ENCODE measurements around the gene ODAD4. TPM values are rescaled to one million over a fixed set of nuclear protein-coding genes. Genes with fewer than 3 reads are reported as not detected.

Gene ODAD4
- total RNA-seq, 6 experiments from 2014 or later: 0.74 to 1.8 (median 0.97) TPM

GRCh38 chr17:41918314-41919164, 11.9 kb upstream of the ODAD4 start, which contains the start of gene ACLY:
ACLY (minus strand) TSS chr17:41918951; CDS start chr17:41913873, 5,078 bp downstream.
- peaks cover 3% of the 10 kb centered on the region for H3K27me3 Mint-ChIP-seq (ENCODE audit: insufficient read depth)
- H3K4me1 Mint-ChIP-seq (ENCODE audit: low read depth): peaks cover 47% of the 10 kb centered on the region
- H3K9me3 Mint-ChIP-seq: no peaks in the 10 kb centered on the region

DNA sequence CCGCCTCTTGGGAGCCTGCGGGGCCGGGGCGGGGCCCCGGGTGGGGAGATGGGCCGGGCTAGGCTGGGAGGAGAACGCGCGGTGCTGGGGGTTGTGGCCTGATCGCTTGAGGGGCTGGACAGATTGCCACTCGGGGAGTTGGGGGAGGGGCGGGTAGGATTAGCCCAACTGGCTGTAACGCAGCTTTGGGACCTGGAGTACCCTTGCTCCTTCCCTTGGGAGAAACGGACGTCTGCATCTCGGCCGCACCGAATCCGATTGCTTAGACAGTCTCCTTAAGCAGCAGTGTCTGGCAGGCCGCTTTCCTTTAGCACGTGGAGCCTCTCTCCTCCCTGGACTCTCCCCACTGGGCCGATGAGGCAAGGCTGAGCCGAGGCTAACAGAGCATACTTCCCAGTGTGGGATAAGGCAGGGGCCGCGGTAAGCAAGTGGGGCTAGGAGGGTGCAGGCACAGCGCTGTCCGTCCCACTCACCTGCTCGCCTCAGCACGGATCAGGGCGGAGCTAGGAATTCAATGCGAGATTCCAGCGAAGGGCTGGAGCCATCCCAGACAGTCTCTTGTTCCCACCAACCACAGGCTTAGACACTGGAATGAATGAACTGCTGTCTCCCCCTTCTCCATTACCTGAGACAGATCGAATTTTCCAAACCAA, 11.1 kb upstream of the ODAD4 start:
- no peak for TF ChIP-seq CTCF (IDR thresholded peaks at IDR 0.05)
- no peak for DNase-seq
- Mint-ChIP-seq H3K27me3 (ENCODE audit: insufficient read depth) (peaks cover 3% of the 10 kb centered on the region), H3K4me1 (ENCODE audit: low read depth) (peaks cover 40% of the 10 kb centered on the region), H3K9me3 (no peaks in the 10 kb centered on the region), H3K36me3 (ENCODE audit: low read depth) (peaks cover 22% of the 10 kb centered on the region), H3K27ac (peak overlapping the region; percentile 69), H3K4me3 (peak overlapping the region; percentile 97)

More at GRCh38 chr17:41918314-41919164, 11.9 kb upstream of the ODAD4 start, which contains the start of gene ACLY:
- peak within 1 kb of the TSS; percentile 97 for H3K4me3 Mint-ChIP-seq
- peak; percentile 95 for DNase-seq
- peak within 1 kb of the TSS; percentile 88 for H3K27ac Mint-ChIP-seq
- no peak for TF ChIP-seq CTCF (IDR thresholded peaks at IDR 0.05)
- H3K36me3 Mint-ChIP-seq (ENCODE audit: low read depth): peaks cover 22% of the 10 kb centered on the region

DNA sequence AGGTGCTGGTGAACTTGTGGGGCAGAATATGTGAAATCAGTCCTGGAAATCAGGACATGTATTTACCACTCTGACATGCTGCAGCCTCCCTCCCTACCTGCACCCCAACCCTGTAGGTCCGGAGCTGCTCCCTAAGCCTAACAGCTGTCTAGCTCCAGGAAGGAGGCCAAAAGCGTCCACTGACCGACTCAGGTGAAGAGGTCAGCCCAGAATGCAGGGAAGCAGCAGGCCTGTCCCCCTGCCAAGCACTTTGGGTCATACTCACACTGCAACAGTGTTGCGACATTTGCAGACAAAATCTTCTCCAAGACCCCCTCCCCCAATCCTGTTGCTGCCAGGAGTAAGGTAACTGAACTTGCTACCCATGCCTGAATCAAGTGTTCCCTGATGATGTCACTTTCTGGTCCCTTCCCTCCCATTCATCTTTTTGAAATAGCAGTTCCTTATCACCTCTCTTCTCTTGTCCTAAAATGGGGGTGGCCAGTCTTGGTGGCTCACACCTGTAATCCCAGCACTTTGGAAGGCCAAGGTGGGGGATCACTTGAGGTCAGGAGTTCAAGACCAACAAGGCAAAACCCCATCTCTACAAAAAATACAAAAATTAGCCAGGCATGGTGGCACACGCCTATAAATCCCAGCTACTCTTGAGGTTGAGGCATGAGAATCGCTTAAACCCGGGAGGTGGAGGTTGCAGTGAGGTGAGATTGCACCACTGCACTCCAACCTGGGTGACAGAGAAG, 10.4 kb upstream of the ODAD4 start:
- H3K9me3 Mint-ChIP-seq: no peaks in the 10 kb centered on the region
- DNase-seq: peak; percentile 7
- no peak for TF ChIP-seq CTCF (IDR thresholded peaks at IDR 0.05)
- peaks cover 16% of the 10 kb centered on the region for H3K36me3 Mint-ChIP-seq (ENCODE audit: low read depth)
- peaks cover 33% of the 10 kb centered on the region for H3K4me1 Mint-ChIP-seq (ENCODE audit: low read depth)
- peak overlapping the region; percentile 26 for H3K27ac Mint-ChIP-seq
- H3K27me3 Mint-ChIP-seq (ENCODE audit: insufficient read depth): peaks cover 3% of the 10 kb centered on the region
- peak overlapping the region; percentile 97 for H3K4me3 Mint-ChIP-seq

GRCh38 chr17:41920580-41920955, 9.8 kb upstream of the ODAD4 start:
- no peak for TF ChIP-seq CTCF (IDR thresholded peaks at IDR 0.05)
- no peak overlapping the region for H3K4me3 Mint-ChIP-seq
- DNase-seq: no peak
- H3K4me1 Mint-ChIP-seq (ENCODE audit: low read depth): peaks cover 27% of the 10 kb centered on the region
- no peak overlapping the region for H3K27ac Mint-ChIP-seq
- no peaks in the 10 kb centered on the region for H3K9me3 Mint-ChIP-seq
- H3K36me3 Mint-ChIP-seq (ENCODE audit: low read depth): peaks cover 14% of the 10 kb centered on the region
- peaks cover 3% of the 10 kb centered on the region for H3K27me3 Mint-ChIP-seq (ENCODE audit: insufficient read depth)

GRCh38 chr17:41925991-41926590, 4.3 kb upstream of the ODAD4 start:
- H3K4me3 Mint-ChIP-seq: no peak overlapping the region
- no peak overlapping the region for H3K27ac Mint-ChIP-seq
- H3K27me3 Mint-ChIP-seq (ENCODE audit: insufficient read depth): no peaks in the 10 kb centered on the region
- no peaks in the 10 kb centered on the region for H3K9me3 Mint-ChIP-seq
- no peaks in the 10 kb centered on the region for H3K36me3 Mint-ChIP-seq (ENCODE audit: low read depth)
- H3K4me1 Mint-ChIP-seq (ENCODE audit: low read depth): peaks cover 22% of the 10 kb centered on the region
- no peak for TF ChIP-seq CTCF (IDR thresholded peaks at IDR 0.05)
- no peak for DNase-seq

Data from HFFc6 (cell line).